Measurements from ENCODE around the gene LNPEP. TPM values are rescaled to one million over a fixed set of nuclear protein-coding genes. Genes with fewer than 3 reads are reported as not detected.
"Not testable (repeated sequence)": the region's sequence is repeated elsewhere in the genome, so short reads cannot be mapped to it uniquely, and the experiment has no call there.

Gene LNPEP
- total and polyA plus RNA-seq, 4 donors = 1.9 to 19.7 (median 9.5) TPM

GRCh38 chr5:96930058-96930457, 5.8 kb upstream of the LNPEP start (continued):
- TF ChIP-seq CTCF (IDR thresholded peaks at IDR 0.05; ENCODE audit: low read depth, low read length, missing input control) (no peak), GABPA (IDR thresholded peaks at IDR 0.05 in 1 of 2, conservative IDR thresholded peaks at IDR 0.05 in 1 of 2) (no peak), TAF1 (conservative IDR thresholded peaks at IDR 0.05) (no peak), RXRA (IDR thresholded peaks at IDR 0.05) (no peak), EGR1 (IDR thresholded peaks at IDR 0.05; ENCODE audit: low read depth in 2 of 2) (no peak), YY1 (IDR thresholded peaks at IDR 0.05) (no peak)

DNA sequence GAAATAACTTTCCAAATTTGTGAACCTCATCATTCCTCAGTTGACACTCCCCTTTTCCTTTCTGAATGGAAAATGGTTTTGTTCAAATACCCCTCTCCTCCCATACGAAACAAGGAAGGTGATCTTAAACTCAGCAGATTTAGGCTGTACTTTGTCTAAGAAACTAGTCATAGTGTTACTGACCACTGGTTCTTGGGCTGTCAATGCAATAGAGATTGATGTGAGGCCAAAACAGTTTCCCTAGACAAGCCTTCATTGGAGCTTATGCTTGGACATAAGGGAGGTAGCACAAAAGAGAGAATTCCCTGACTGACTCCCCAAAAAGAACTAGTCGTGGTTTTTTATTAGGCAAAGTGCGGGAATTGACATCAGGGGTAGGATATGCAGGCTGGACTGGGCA, 5.3 kb upstream of the LNPEP start:
- TF ChIP-seq MAX (IDR thresholded peaks at IDR 0.05) (no peak), YY1 (IDR thresholded peaks at IDR 0.05) (no peak), FOXA2 (IDR thresholded peaks at IDR 0.05) (no peak), FOXA1 (IDR thresholded peaks at IDR 0.05) (no peak), RAD21 (IDR thresholded peaks at IDR 0.05) (no peak), HNF4G (IDR thresholded peaks at IDR 0.05) (no peak), TAF1 (conservative IDR thresholded peaks at IDR 0.05) (no peak), RXRA (IDR thresholded peaks at IDR 0.05) (no peak), SP1 (IDR thresholded peaks at IDR 0.05) (no peak), ZBTB33 (IDR thresholded peaks at IDR 0.05) (no peak), EGR1 (IDR thresholded peaks at IDR 0.05; ENCODE audit: low read depth in 2 of 2) (no peak), JUND (IDR thresholded peaks at IDR 0.05) (no peak), CTCF (IDR thresholded peaks at IDR 0.05; ENCODE audit: low read depth, low read length, missing input control) (no peak), HNF4A (conservative IDR thresholded peaks at IDR 0.05) (no peak)
- TF ChIP-seq, protein P1, sequence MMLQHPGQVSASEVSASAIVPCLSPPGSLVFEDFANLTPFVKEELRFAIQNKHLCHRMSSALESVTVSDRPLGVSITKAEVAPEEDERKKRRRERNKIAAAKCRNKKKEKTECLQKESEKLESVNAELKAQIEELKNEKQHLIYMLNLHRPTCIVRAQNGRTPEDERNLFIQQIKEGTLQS (IDR thresholded peaks at IDR 0.05) = no peak
- TF ChIP-seq, protein P2, sequence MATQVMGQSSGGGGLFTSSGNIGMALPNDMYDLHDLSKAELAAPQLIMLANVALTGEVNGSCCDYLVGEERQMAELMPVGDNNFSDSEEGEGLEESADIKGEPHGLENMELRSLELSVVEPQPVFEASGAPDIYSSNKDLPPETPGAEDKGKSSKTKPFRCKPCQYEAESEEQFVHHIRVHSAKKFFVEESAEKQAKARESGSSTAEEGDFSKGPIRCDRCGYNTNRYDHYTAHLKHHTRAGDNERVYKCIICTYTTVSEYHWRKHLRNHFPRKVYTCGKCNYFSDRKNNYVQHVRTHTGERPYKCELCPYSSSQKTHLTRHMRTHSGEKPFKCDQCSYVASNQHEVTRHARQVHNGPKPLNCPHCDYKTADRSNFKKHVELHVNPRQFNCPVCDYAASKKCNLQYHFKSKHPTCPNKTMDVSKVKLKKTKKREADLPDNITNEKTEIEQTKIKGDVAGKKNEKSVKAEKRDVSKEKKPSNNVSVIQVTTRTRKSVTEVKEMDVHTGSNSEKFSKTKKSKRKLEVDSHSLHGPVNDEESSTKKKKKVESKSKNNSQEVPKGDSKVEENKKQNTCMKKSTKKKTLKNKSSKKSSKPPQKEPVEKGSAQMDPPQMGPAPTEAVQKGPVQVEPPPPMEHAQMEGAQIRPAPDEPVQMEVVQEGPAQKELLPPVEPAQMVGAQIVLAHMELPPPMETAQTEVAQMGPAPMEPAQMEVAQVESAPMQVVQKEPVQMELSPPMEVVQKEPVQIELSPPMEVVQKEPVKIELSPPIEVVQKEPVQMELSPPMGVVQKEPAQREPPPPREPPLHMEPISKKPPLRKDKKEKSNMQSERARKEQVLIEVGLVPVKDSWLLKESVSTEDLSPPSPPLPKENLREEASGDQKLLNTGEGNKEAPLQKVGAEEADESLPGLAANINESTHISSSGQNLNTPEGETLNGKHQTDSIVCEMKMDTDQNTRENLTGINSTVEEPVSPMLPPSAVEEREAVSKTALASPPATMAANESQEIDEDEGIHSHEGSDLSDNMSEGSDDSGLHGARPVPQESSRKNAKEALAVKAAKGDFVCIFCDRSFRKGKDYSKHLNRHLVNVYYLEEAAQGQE (IDR thresholded peaks at IDR 0.05) = no peak
- WGBS = 97% methylated on average over 3 of the region's 3 CpGs

GRCh38 chr5:96931037-96931436, 4.8 kb upstream of the LNPEP start:
- not testable (repeated sequence) for DNase-seq (ENCODE audit: low spot score); H3K27ac ChIP-seq (ENCODE audit: low read depth in 1 of 2, low read length in 2 of 2); H3K9me3 ChIP-seq (ENCODE audit: control insufficient read depth in 4 of 4, low read length in 3 of 4); H3K36me3 ChIP-seq (ENCODE audit: control insufficient read depth in 4 of 4, insufficient read depth in 3 of 4, low read depth in 1 of 4, low read length in 3 of 4); H3K4me3 ChIP-seq (ENCODE audit: low read depth in 1 of 3, low read length in 3 of 3); H3K27me3 ChIP-seq (ENCODE audit: control insufficient read depth in 4 of 4, insufficient read depth in 4 of 4, low read length in 3 of 4); H3K9ac ChIP-seq (ENCODE audit: low read depth in 1 of 2, low read length in 2 of 2)
- 97% methylated on average over 2 of the region's 2 CpGs for WGBS
- H3K4me1 ChIP-seq (ENCODE audit: control insufficient read depth in 4 of 4, insufficient read depth in 4 of 4, low read length in 3 of 4) = peaks cover 0 to 18% (median 9%) of the 10 kb centered on the region in 4 donors

More for the DNA sequence above, 5.3 kb upstream of the LNPEP start:
- H3K9ac ChIP-seq (ENCODE audit: low read depth in 1 of 2, low read length in 2 of 2) = no peak overlapping the region
- no peaks in the 10 kb centered on the region for H3K27me3 ChIP-seq (ENCODE audit: control insufficient read depth in 4 of 4, insufficient read depth in 4 of 4, low read length in 3 of 4)
- H3K4me3 ChIP-seq (ENCODE audit: low read depth in 1 of 3, low read length in 3 of 3) = no peak overlapping the region
- H3K4me1 ChIP-seq (ENCODE audit: control insufficient read depth in 4 of 4, insufficient read depth in 4 of 4, low read length in 3 of 4) = peaks cover 0 to 18% (median 9%) of the 10 kb centered on the region in 4 donors
- no peaks in the 10 kb centered on the region for H3K36me3 ChIP-seq (ENCODE audit: control insufficient read depth in 4 of 4, insufficient read depth in 3 of 4, low read depth in 1 of 4, low read length in 3 of 4)
- no peak for DNase-seq (ENCODE audit: low spot score)
- H3K27ac ChIP-seq (ENCODE audit: low read depth in 1 of 2, low read length in 2 of 2) = no peak overlapping the region
- peaks cover 0 to 3% (median 0%) of the 10 kb centered on the region in 4 donors for H3K9me3 ChIP-seq (ENCODE audit: control insufficient read depth in 4 of 4, low read length in 3 of 4)

Data from liver (tissue), 9 donors.